ENCODE results near the gene EFNA5.

The EFNA5 gene

GRCh38 chr5:107341376-107342084 lies 329.2 kb downstream of the EFNA5 start:
- no peak for FAIRE-seq

GRCh38 chr5:107340631-107341030 lies 330.1 kb downstream of the EFNA5 start:
- no peak for FAIRE-seq
- no peak for DNase-seq (ENCODE audit: low spot score)

More at GRCh38 chr5:107341376-107342084, 329.2 kb downstream of the EFNA5 start:
- DNase-seq (ENCODE audit: low spot score): no peak

- FAIRE-seq: no peak
- DNase-seq (ENCODE audit: low spot score): no peak
Measured at GRCh38 chr5:107338335-107338734, 332.4 kb downstream of the EFNA5 start.

GRCh38 chr5:107337281-107337680 lies 333.5 kb downstream of the EFNA5 start:
- no peak for DNase-seq (ENCODE audit: low spot score)
- no peak for FAIRE-seq

- FAIRE-seq: no peak
- DNase-seq (ENCODE audit: low spot score): no peak
Measured at GRCh38 chr5:107331882-107332281, 338.9 kb downstream of the EFNA5 start.

GRCh38 chr5:107331312-107331711 lies 339.4 kb downstream of the EFNA5 start:
- FAIRE-seq (no peak), DNase-seq (ENCODE audit: low spot score) (no peak)

GRCh38 chr5:107330903-107331302 lies 339.8 kb downstream of the EFNA5 start:
- no peak for FAIRE-seq
- no peak for DNase-seq (ENCODE audit: low spot score)

- no peak for FAIRE-seq
- DNase-seq (ENCODE audit: low spot score): no peak
Measured at GRCh38 chr5:107329850-107330249, 340.9 kb downstream of the EFNA5 start.
